ENCODE data around the gene DCLRE1C. TPM values are rescaled to one million over a fixed set of nuclear protein-coding genes. Genes with fewer than 3 reads are reported as not detected.
"Not testable (repeated sequence)": the region's sequence is repeated elsewhere in the genome, so short reads cannot be mapped to it uniquely, and the experiment has no call there.

The DCLRE1C gene
- total and polyA plus RNA-seq, 9 of the 15 experiments (the other 6 are each of a cell fraction or from before 2014, with no cell fraction given), result 8.8 to 22.2 (median 13.9) TPM

DNA sequence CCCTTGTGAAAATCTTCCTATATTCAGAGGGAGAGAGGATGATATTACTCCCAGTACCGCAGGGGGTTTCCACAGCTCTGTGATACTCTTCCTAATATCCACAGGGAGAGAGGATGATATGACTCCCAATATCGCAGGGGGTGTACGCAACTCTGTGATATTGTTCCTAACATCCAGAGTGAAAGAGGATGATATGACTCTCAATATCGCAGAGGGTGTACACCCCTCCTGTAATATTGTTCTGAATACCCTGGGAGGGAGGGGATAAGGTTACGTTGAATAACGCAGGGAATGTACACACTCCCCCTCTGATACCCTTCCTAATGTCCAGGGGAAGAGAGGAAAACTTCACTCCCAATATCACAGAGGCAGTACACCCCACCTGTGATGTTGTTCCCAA lies 35.7 kb upstream of the DCLRE1C start:
- H3K79me2 ChIP-seq (ENCODE audit: control insufficient read depth, insufficient read depth, low read length); H3K4me3 ChIP-seq; FAIRE-seq; H3K9ac ChIP-seq (ENCODE audit: insufficient read depth in 1 of 2, low read depth in 2 of 2, low read length in 2 of 2); POLR2A ChIA-PET; H2AFZ ChIP-seq (ENCODE audit: low read depth, low read length); H3K9me3 ChIP-seq (replicated peaks; ENCODE audit: control insufficient read depth, insufficient read depth, low read depth, low read length); ATAC-seq; H3K4me1 ChIP-seq (replicated peaks in 1 of 2; ENCODE audit: control insufficient read depth in 2 of 2, insufficient read depth in 2 of 2, low read length in 2 of 2); intact Hi-C loops (cut with micrococcal nuclease); DNase-seq (ENCODE audit: extremely low read depth in 1 of 4, low spot score in 3 of 4); CTCF ChIA-PET (ENCODE audit: low intra/inter-chr PET ratio); BruUV-seq (replicated peaks); H3K36me3 ChIP-seq (ENCODE audit: control insufficient read depth, insufficient read depth, low read length); H3K27ac ChIP-seq (ENCODE audit: extremely low read depth, low read depth, low read length); H3K9me1 ChIP-seq (ENCODE audit: control insufficient read depth, insufficient read depth, low read length); H4K20me1 ChIP-seq (replicated peaks; ENCODE audit: control insufficient read depth, insufficient read depth, low read length); H3K4me2 ChIP-seq (ENCODE audit: insufficient read depth, low read length): not testable (repeated sequence)
- in situ Hi-C loops (cut with MboI), result loop anchor here (5.0 kb wide), 1 partner anchor 113 kb away; no protein-coding TSS in a partner anchor
- WGBS (ENCODE audit: insufficient coverage, low coverage, missing lambda C conversion rate), result 6% methylated on average over 6 of the region's 6 CpGs
- H3K27me3 ChIP-seq (ENCODE audit: control insufficient read depth in 2 of 2, insufficient read depth in 2 of 2, low read length in 2 of 2), result peaks cover 0 to 15% of the 10 kb centered on the region in 2 experiments; a peak in 3 of 5 replicates
- TF ChIP-seq, protein P1, sequence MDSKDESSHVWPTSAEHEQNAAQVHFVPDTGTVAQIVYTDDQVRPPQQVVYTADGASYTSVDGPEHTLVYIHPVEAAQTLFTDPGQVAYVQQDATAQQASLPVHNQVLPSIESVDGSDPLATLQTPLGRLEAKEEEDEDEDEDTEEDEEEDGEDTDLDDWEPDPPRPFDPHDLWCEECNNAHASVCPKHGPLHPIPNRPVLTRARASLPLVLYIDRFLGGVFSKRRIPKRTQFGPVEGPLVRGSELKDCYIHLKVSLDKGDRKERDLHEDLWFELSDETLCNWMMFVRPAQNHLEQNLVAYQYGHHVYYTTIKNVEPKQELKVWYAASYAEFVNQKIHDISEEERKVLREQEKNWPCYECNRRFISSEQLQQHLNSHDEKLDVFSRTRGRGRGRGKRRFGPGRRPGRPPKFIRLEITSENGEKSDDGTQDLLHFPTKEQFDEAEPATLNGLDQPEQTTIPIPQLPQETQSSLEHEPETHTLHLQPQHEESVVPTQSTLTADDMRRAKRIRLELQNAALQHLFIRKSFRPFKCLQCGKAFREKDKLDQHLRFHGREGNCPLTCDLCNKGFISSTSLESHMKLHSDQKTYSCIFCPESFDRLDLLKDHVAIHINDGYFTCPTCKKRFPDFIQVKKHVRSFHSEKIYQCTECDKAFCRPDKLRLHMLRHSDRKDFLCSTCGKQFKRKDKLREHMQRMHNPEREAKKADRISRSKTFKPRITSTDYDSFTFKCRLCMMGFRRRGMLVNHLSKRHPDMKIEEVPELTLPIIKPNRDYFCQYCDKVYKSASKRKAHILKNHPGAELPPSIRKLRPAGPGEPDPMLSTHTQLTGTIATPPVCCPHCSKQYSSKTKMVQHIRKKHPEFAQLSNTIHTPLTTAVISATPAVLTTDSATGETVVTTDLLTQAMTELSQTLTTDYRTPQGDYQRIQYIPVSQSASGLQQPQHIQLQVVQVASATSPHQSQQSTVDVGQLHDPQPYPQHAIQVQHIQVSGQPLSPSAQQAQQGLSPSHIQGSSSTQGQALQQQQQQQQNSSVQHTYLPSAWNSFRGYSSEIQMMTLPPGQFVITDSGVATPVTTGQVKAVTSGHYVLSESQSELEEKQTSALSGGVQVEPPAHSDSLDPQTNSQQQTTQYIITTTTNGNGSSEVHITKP (IDR thresholded peaks at IDR 0.05; ENCODE audit: partially characterized antibody), result peak; percentile 74

DNA sequence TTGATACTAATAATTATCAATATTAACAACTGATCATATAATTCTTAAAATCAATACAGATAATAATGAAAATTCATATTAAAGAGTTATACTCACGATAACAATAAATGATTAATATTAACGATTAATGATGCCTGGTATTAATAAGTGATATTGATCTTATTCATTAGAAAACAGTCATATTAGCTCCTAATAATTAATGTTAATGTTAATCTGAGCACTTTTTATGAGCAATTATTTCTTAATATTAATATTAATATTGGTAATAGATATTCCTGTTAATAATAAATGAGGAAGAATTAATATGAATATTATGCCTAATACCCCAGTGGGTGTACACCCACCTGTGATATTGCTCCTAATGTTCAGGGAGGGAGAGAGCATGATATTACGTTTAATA lies 28.8 kb upstream of the DCLRE1C start:
- H2AFZ ChIP-seq (ENCODE audit: low read depth, low read length), result no peak overlapping the region
- no peaks in the 10 kb centered on the region for H3K9me1 ChIP-seq (ENCODE audit: control insufficient read depth, insufficient read depth, low read length)
- intact Hi-C loops (cut with micrococcal nuclease) (no loop called here), in situ Hi-C loops (cut with MboI) (no loop called here)
- ChIA-PET POLR2A (interaction anchor here (1.1 kb wide), 1 partner anchor 24 kb away, joined by 4 read pairs; the partner anchor contains the start of gene MEIG1), CTCF (ENCODE audit: low intra/inter-chr PET ratio) (no interaction called here)
- no peaks in the 10 kb centered on the region for H3K9me3 ChIP-seq (replicated peaks; ENCODE audit: control insufficient read depth, insufficient read depth, low read depth, low read length)
- no peaks in the 10 kb centered on the region; a peak in 1 of 5 replicates for H3K4me1 ChIP-seq (replicated peaks in 1 of 2; ENCODE audit: control insufficient read depth in 2 of 2, insufficient read depth in 2 of 2, low read length in 2 of 2)
- no peak overlapping the region for H3K4me3 ChIP-seq
- no peak for FAIRE-seq
- H3K4me2 ChIP-seq (ENCODE audit: insufficient read depth, low read length), result no peak overlapping the region
- H3K9ac ChIP-seq (ENCODE audit: insufficient read depth in 1 of 2, low read depth in 2 of 2, low read length in 2 of 2), result no peak overlapping the region
- DNase-seq (ENCODE audit: extremely low read depth in 1 of 4, low spot score in 3 of 4), result no peak
- H3K27me3 ChIP-seq (ENCODE audit: control insufficient read depth in 2 of 2, insufficient read depth in 2 of 2, low read length in 2 of 2), result peaks cover 22 to 28% of the 10 kb centered on the region in 2 experiments
- H4K20me1 ChIP-seq (replicated peaks; ENCODE audit: control insufficient read depth, insufficient read depth, low read length), result no peaks in the 10 kb centered on the region
- ATAC-seq, result no peak
- no peaks in the 10 kb centered on the region for H3K79me2 ChIP-seq (ENCODE audit: control insufficient read depth, insufficient read depth, low read length)
- no peak overlapping the region for H3K27ac ChIP-seq (ENCODE audit: extremely low read depth, low read depth, low read length)
- H3K36me3 ChIP-seq (ENCODE audit: control insufficient read depth, insufficient read depth, low read length), result no peaks in the 10 kb centered on the region
- BruUV-seq (replicated peaks), result no TSS peak
- WGBS (ENCODE audit: insufficient coverage, low coverage, missing lambda C conversion rate), result 0% methylated on average over 3 of the region's 3 CpGs
- no peak for TF ChIP-seq SIN3A (IDR thresholded peaks at IDR 0.05; ENCODE audit: borderline replicate concordance in 2 of 2, control insufficient read depth in 1 of 2, low read depth in 2 of 2, low read length in 2 of 2)
- TF ChIP-seq CC2D1A (IDR thresholded peaks at IDR 0.05), result no peak
- no peak for TF ChIP-seq NFYB (IDR thresholded peaks at IDR 0.05; ENCODE audit: extremely low read depth, insufficient read length)
- peak; percentile 95 for TF ChIP-seq DACH1 (IDR thresholded peaks at IDR 0.05; ENCODE audit: partially characterized antibody)
- no peak for TF ChIP-seq HNRNPL (IDR thresholded peaks at IDR 0.05; ENCODE audit: low read depth, low read length)
- TF ChIP-seq SAFB (IDR thresholded peaks at IDR 0.05; ENCODE audit: borderline replicate concordance, low read depth, low read length), result no peak; the same call in 1 of the 2 replicates
- TF ChIP-seq ZFX (CRISPR knock-in tag; IDR thresholded peaks at IDR 0.05), result peak; percentile 18; the same call in 1 of the 2 replicates
- TF ChIP-seq SRSF1 (IDR thresholded peaks at IDR 0.05; ENCODE audit: low read depth, low read length), result no peak
- no peak for TF ChIP-seq TAF9B (IDR thresholded peaks at IDR 0.05; ENCODE audit: partially characterized antibody)
- TF ChIP-seq ZNF561 (CRISPR knock-in tag; conservative IDR thresholded peaks at IDR 0.05), result no peak
- TF ChIP-seq ZNF445 (CRISPR knock-in tag; IDR thresholded peaks at IDR 0.05; ENCODE audit: low read depth), result no peak
